Measurements from ENCODE around the gene SLC25A26.
"Not testable (repeated sequence)": the region's sequence is repeated elsewhere in the genome, so short reads cannot be mapped to it uniquely, and the experiment has no call there.

Gene SLC25A26

DNA sequence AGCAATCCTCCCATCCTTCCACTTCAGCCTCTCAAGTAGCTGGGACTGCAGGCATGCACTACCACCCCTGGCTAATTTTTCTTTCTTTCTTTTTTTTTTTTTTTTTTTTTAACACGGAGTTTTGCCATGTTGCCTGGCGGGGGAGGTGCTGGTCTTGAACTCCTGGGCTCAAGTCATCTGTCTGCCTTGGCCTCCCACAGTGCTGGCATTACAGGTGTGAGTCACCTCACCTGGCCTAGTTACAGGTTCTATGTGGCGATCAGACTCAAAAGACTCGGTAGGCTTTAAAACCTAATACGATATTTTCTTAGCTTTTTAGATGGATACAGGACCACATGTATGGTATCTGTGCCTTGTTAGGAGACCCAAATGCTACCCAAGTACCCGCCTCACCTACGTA, 14.0 kb upstream of the SLC25A26 start:
- H3K9me3 Mint-ChIP-seq: no peaks in the 10 kb centered on the region
- H3K4me3 Mint-ChIP-seq: no peak overlapping the region
- peaks cover 29% of the 10 kb centered on the region for H3K27me3 Mint-ChIP-seq
- no peak for DNase-seq
- H3K4me1 Mint-ChIP-seq (ENCODE audit: low read depth): no peaks in the 10 kb centered on the region
- no peak overlapping the region for H3K27ac Mint-ChIP-seq
- no peaks in the 10 kb centered on the region for H3K36me3 Mint-ChIP-seq (ENCODE audit: low read depth)

DNA sequence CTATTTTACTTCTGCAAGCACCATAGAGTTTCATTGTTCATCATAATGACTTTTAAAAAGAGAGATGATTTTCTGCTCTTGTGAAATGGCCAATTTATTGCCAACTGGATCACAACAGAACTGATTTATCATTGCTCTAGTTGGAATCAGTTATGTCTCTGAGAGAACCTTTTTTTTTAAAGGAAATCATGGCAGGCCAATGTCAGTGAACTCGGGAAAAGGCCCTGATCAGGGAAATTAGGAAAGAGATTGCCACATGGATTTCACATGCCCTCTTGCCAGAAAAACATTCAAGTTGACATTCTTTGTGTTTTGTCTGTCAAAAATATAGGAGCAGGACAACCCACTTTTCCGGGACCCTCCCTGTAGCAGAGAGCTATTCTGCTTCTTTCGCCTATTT, 12.6 kb upstream of the SLC25A26 start:
- Mint-ChIP-seq H3K4me3 (no peak overlapping the region), H3K4me1 (ENCODE audit: low read depth) (no peaks in the 10 kb centered on the region), H3K27ac (no peak overlapping the region), H3K36me3 (ENCODE audit: low read depth) (no peaks in the 10 kb centered on the region), H3K27me3 (peaks cover 25% of the 10 kb centered on the region), H3K9me3 (no peaks in the 10 kb centered on the region)
- no peak for DNase-seq

DNA sequence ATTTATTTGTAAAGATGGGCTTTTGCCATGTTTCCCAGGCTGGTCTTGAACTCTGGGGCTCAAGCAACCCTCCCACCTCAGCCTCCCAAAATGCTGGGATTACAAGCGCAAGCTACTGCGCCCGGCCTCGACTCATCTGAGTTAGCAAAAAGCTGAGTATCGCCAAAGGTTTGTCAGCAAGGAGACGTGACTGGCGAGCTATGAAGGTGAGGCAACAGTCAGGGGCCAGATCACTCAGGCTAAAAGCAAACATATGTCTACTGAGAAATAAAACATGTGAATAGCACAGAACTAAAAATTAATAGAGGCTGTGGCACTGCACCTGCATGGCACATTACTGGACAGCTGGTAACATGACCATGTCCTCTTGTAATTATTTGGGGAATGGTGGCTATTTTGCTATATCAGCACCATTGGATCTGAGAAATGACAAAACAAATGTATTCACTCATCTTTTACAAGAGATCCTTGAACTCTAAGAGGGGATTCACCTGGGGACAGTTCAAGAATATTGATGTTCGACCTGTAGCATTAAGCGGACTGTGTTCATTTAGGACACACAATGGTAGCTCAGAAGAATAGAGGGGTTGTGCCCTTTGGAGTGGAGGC, 10.0 kb upstream of the SLC25A26 start:
- H3K27me3 Mint-ChIP-seq: peaks cover 11% of the 10 kb centered on the region
- no peaks in the 10 kb centered on the region for H3K9me3 Mint-ChIP-seq
- no peaks in the 10 kb centered on the region for H3K36me3 Mint-ChIP-seq (ENCODE audit: low read depth)
- no peaks in the 10 kb centered on the region for H3K4me1 Mint-ChIP-seq (ENCODE audit: low read depth)
- no peak overlapping the region for H3K4me3 Mint-ChIP-seq
- H3K27ac Mint-ChIP-seq: no peak overlapping the region
- no peak for DNase-seq

DNA sequence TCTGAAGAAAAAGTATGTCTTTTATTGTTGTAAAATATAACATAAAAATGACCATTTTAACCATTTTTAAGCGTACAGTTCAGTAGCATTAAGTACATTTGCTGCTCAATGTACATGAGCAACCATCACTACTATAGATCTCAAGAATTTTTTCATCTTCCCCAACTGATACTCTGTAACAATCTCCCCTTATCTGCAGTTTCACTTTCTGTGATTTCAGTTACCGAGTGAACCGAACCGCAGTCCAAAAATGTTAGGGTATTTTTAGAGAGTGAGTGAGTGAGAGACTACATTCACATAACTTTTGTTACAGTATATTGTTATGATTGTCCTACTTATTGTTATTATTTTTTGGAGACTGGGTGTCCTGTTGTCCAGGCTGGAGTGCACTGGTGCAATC, 9.0 kb upstream of the SLC25A26 start:
- Mint-ChIP-seq H3K4me3 (no peak overlapping the region), H3K27ac (no peak overlapping the region), H3K36me3 (ENCODE audit: low read depth) (no peaks in the 10 kb centered on the region), H3K27me3 (peaks cover 8% of the 10 kb centered on the region), H3K9me3 (no peaks in the 10 kb centered on the region), H3K4me1 (ENCODE audit: low read depth) (no peaks in the 10 kb centered on the region)
- no peak for DNase-seq

DNA sequence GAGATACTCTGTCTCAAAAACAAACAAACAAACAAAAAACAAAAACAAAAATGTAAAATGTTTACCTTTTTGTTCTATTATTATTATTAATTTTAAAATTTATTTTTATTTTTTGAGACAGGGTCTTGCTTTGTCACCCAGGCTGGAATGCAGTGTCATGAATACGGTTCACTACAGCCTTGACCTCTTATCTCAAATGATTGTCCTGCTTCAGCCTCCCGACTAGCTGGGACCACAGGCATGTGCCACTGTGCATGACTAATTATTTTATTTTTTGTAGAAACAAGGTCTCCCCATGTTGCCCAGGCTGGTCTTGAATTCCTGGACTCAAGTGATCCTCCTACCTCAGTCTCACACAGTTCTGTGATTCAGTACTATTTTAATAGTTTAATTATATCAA, 5.7 kb upstream of the SLC25A26 start:
- no peak for DNase-seq
- Mint-ChIP-seq H3K4me1 (ENCODE audit: low read depth) (peaks cover 5% of the 10 kb centered on the region), H3K27me3 (peaks cover 8% of the 10 kb centered on the region), H3K4me3 (no peak overlapping the region), H3K9me3 (no peaks in the 10 kb centered on the region), H3K27ac (no peak overlapping the region), H3K36me3 (ENCODE audit: low read depth) (no peaks in the 10 kb centered on the region)

DNA sequence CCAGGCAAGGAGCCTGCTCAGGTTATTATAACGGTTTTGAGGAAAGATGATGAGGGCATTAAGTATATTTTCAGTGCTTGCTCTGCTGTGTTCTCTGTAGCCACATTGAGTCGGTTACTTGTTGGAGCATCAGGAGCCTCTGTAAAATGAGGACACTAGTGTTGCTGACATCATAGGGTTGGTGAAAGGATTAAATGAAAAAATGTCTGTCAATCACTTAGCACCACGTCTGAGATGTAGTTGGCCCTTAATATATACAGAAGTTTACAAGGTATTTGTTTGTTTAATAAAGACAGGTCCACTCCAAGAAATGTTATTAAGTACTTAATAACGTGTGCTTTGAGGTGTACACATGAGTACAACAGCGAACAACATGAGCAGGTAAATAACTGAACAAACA, 735 bp upstream of the SLC25A26 start:
- Mint-ChIP-seq H3K4me3 (peak overlapping the region; percentile 99), H3K36me3 (ENCODE audit: low read depth) (peaks cover 44% of the 10 kb centered on the region), H3K9me3 (peaks cover 4% of the 10 kb centered on the region), H3K27ac (peak overlapping the region; percentile 66), H3K4me1 (ENCODE audit: low read depth) (peaks cover 48% of the 10 kb centered on the region), H3K27me3 (no peaks in the 10 kb centered on the region)
- no peak for DNase-seq

DNA sequence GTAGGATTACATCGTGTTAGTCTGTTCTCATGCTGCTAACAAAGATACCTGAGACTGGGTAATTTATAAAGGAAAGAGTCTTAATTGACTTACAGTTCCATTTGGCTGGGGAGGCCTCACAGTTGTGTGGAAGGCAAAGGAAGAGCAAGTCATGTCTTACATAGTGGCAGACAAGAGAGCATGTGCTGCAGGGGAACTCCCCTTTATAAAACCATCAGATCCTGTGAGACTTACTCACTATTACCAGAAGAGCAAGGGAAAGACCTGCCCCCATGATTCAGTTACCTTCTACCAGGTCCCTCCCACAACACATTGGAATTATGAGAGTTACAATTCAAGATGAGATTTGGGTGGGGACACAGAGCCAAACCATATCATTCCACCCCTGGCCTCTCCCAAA, 3.4 kb downstream of the SLC25A26 start:
- peaks cover 79% of the 10 kb centered on the region for H3K4me1 Mint-ChIP-seq (ENCODE audit: low read depth)
- peaks cover 8% of the 10 kb centered on the region for H3K9me3 Mint-ChIP-seq
- H3K27ac Mint-ChIP-seq: peak overlapping the region; percentile 91
- peaks cover 76% of the 10 kb centered on the region for H3K36me3 Mint-ChIP-seq (ENCODE audit: low read depth)
- no peaks in the 10 kb centered on the region for H3K27me3 Mint-ChIP-seq
- no peak for DNase-seq
- peak overlapping the region; percentile 13 for H3K4me3 Mint-ChIP-seq

DNA sequence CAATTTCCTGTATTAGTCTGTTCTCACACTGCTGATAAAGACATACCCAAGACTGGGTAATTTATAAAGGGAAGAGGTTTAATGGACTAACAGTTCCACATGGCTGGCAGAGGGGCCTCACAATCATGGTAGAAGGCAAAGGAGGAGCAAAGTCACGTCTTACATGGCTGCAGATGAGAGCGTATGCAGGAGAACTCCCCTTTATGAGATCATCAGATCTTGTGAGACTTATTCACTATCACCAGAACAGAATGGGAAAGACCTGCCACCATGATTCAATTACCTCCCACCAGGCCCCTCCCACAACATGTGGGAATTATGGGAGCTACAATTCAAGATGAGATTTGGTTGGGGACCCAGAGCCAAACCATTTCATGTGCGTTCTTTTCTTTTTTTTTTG, 5.3 kb downstream of the SLC25A26 start:
- H3K27me3 Mint-ChIP-seq, H3K27ac Mint-ChIP-seq, DNase-seq, H3K4me3 Mint-ChIP-seq, H3K9me3 Mint-ChIP-seq: not testable (repeated sequence)
- Mint-ChIP-seq H3K4me1 (ENCODE audit: low read depth) (peaks cover 81% of the 10 kb centered on the region), H3K36me3 (ENCODE audit: low read depth) (peaks cover 81% of the 10 kb centered on the region)

DNA sequence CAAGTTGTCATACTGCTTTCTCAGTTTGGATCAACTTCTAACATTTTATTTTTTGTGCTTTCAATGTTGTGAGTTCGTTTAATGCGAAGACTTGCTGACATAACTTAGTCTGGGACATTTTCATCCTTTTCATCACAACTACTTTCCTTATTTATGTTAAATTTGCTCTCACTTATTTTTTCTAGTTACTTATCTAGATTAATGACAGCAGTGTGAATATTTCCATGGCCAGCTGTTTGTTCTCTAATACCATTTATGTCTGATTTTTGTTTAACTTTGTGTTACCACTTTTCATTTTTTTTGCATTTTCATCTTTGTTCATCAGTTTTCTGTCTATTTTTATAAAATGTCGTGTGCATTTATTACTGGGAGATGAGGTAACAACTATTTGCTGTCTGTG, 6.2 kb downstream of the SLC25A26 start:
- Mint-ChIP-seq H3K36me3 (ENCODE audit: low read depth) (peaks cover 78% of the 10 kb centered on the region), H3K9me3 (peaks cover 8% of the 10 kb centered on the region), H3K27me3 (no peaks in the 10 kb centered on the region), H3K4me1 (ENCODE audit: low read depth) (peaks cover 72% of the 10 kb centered on the region), H3K27ac (no peak overlapping the region), H3K4me3 (no peak overlapping the region)
- DNase-seq: no peak

DNA sequence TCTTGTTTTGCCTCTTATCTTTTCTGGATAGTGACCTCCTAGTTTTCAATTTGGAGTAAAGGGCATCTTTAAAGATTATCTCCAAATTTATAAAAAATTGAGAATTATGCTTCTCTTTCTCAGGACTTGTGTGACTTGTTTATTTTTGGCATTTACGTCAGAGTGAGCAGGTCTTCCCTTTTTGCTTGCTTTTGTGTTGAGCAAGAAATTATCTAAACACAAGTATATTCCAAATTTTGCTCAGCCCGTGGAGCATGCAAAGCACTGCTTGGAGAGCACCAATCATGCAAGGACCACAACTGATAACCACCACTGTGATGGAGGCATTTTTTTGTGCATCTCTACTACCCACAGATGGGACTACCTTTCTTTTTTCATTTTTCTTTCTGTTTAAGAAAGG, 7.1 kb downstream of the SLC25A26 start:
- Mint-ChIP-seq H3K36me3 (ENCODE audit: low read depth) (peaks cover 79% of the 10 kb centered on the region), H3K9me3 (peaks cover 8% of the 10 kb centered on the region), H3K4me3 (no peak overlapping the region), H3K4me1 (ENCODE audit: low read depth) (peaks cover 73% of the 10 kb centered on the region), H3K27me3 (no peaks in the 10 kb centered on the region), H3K27ac (no peak overlapping the region)
- DNase-seq: no peak

DNA sequence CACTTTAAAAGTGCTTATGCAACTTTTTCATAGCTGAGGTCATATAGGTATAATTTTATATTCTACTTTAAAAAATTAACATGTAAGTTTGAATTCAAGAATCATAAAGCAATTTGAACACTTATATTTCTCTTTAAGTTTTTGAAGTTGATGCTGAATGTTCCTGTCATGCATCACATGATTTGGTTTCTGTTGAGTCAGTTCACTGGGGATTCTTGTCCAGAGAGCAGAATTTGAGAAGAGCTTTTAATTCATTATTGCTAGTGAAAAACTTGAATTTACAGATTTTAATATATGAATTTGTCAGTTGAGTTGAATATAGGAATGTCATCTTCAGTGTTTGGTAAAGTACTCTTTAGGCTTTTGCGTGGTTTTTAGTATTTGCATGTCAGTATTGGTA, 7.9 kb downstream of the SLC25A26 start:
- H3K27ac Mint-ChIP-seq: no peak overlapping the region
- no peak overlapping the region for H3K4me3 Mint-ChIP-seq
- peaks cover 78% of the 10 kb centered on the region for H3K36me3 Mint-ChIP-seq (ENCODE audit: low read depth)
- peaks cover 67% of the 10 kb centered on the region for H3K4me1 Mint-ChIP-seq (ENCODE audit: low read depth)
- peaks cover 8% of the 10 kb centered on the region for H3K9me3 Mint-ChIP-seq
- no peak for DNase-seq
- no peaks in the 10 kb centered on the region for H3K27me3 Mint-ChIP-seq

DNA sequence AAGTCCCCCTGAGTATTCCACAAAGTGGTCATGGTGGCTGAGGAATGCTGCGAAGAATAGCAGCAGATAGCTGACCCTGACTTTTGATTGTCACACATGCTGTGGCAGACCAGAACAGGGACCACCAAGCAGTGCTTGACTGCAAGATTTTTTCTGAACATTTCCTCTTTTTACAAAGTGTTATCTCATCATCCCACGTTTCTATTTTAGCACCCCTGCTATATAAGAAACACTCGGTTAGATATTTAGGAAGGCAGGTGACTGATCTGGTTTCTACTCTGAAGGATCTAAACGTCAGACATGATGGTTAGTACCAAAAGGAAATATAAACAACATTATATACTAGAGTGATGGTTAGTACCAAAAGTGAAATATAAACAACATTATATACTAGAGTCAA, 9.1 kb downstream of the SLC25A26 start:
- H3K27ac Mint-ChIP-seq: peak overlapping the region; percentile 14
- H3K9me3 Mint-ChIP-seq: peaks cover 3% of the 10 kb centered on the region
- H3K4me1 Mint-ChIP-seq (ENCODE audit: low read depth): peaks cover 55% of the 10 kb centered on the region
- no peak overlapping the region for H3K4me3 Mint-ChIP-seq
- H3K27me3 Mint-ChIP-seq: no peaks in the 10 kb centered on the region
- DNase-seq: no peak
- H3K36me3 Mint-ChIP-seq (ENCODE audit: low read depth): peaks cover 78% of the 10 kb centered on the region

DNA sequence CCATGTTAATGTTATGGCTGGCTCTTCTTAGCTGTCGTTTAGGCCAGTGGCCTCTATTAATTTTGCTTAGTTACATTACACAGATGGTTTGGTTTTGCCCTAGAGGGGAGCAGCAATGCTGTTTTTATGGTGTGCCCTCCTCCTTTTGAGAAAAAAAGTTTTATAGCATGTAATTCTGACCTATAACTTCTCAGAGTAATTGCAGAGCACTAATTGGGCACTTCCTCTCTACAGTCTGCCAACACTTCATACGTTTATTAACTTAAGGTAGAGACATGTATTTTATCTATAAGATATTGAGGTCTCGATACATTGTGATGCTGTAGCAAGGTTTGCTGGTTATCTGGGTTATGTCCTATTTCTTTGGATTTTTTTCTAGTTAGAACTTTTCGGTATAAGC, 12.2 kb downstream of the SLC25A26 start:
- H3K4me3 Mint-ChIP-seq: no peak overlapping the region
- peaks cover 13% of the 10 kb centered on the region for H3K9me3 Mint-ChIP-seq
- H3K4me1 Mint-ChIP-seq (ENCODE audit: low read depth): peaks cover 38% of the 10 kb centered on the region
- peaks cover 80% of the 10 kb centered on the region for H3K36me3 Mint-ChIP-seq (ENCODE audit: low read depth)
- H3K27me3 Mint-ChIP-seq: no peaks in the 10 kb centered on the region
- DNase-seq: no peak
- H3K27ac Mint-ChIP-seq: no peak overlapping the region

DNA sequence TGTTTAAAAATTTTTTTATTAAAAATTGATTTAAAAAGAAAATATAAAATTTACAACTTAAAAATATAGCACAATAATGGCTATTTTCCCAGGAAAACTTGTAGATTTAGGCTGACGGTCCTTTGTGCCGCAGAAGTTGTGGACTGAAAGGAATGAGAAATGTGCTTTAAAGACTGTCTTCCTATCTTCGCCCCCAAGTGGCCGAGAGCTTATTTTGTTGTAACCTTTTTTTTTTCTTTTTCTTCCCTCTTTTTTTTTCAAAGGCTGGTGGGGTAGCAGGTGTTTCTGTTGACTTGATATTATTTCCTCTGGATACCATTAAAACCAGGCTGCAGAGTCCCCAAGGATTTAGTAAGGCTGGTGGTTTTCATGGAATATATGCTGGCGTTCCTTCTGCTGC, 15.5 kb downstream of the SLC25A26 start:
- H3K27me3 Mint-ChIP-seq: no peaks in the 10 kb centered on the region

DNA sequence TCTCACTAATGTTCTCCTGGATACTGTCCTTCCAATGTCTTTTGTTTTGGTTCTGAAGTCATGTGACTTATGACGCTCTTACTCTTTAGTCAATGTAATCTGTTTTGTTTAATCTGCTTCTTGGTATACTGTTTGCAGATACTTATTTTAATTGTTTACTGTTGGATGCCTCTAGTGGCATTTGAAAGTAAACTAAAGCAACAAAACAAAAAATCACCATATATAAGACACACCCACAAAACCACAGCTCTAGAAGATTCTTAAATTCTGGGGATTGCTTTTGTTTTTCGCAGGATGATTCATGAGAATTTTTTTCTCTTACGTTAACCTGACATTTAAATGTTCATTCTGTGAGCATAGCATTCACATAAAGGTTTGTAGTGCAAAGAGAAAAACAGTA, 16.8 kb downstream of the SLC25A26 start:
- no peaks in the 10 kb centered on the region for H3K27me3 Mint-ChIP-seq
- H3K4me3 Mint-ChIP-seq: no peak overlapping the region
- H3K36me3 Mint-ChIP-seq (ENCODE audit: low read depth): peaks cover 89% of the 10 kb centered on the region
- no peak overlapping the region for H3K27ac Mint-ChIP-seq
- H3K9me3 Mint-ChIP-seq: peaks cover 27% of the 10 kb centered on the region
- peaks cover 40% of the 10 kb centered on the region for H3K4me1 Mint-ChIP-seq (ENCODE audit: low read depth)
- no peak for DNase-seq

More for the DNA sequence above, 15.5 kb downstream of the SLC25A26 start:
- no peak overlapping the region for H3K4me3 Mint-ChIP-seq
- H3K9me3 Mint-ChIP-seq: peaks cover 27% of the 10 kb centered on the region
- no peak overlapping the region for H3K27ac Mint-ChIP-seq
- peaks cover 37% of the 10 kb centered on the region for H3K4me1 Mint-ChIP-seq (ENCODE audit: low read depth)
- no peak for DNase-seq
- H3K36me3 Mint-ChIP-seq (ENCODE audit: low read depth): peaks cover 89% of the 10 kb centered on the region

All from activated T-cell treated with anti-CD3 and anti-CD28 coated beads, Interleukin-2, amount 50 U/mL, for 24 hours (primary cell).